HepG2 (cell line): ENCODE data around the gene CAMTA2. TPM values are rescaled to one million over a fixed set of nuclear protein-coding genes. Genes with fewer than 3 reads are reported as not detected.

Experiments
- HNRNPK ChIP-seq: fragments of 200-400 bp; formaldehyde crosslinking; IDR thresholded peaks from 2 replicates; pipeline ENCODE4 v1.6.1; 2018; ENCODE audit warnings: low read length, low read depth, moderate library complexity, mild to moderate bottlenecking; ENCODE audit not compliant: poor library complexity, severe bottlenecking
- polyA plus RNA-seq, 8 experiments: library from polyadenylated mRNA; depleted of rRNA in 3 of 8; stranded (reverse) in 7 of 8; unstranded in 1 of 8; fragments of >200 nt; fragmentation: Illumina TruSeq in 4 of 8; extraction: Trizol in 4 of 8; gene quantifications; 2 replicates each; pipeline versions ENCODE4 v1.2.1 to v1.2.3, GENCODE V29; 2011 to 2016; ENCODE audit warnings: low read depth in 4 of 8, missing spikeins in 1 of 8, mixed read lengths in 1 of 8; ENCODE audit not compliant: insufficient read depth in 1 of 8
- total RNA-seq, 5 experiments: library from RNA; depleted of rRNA; stranded (reverse); fragments of >200 nt; fragmentation: Illumina TruSeq; extraction: Trizol; gene quantifications; 2 replicates each; pipeline ENCODE4 v1.2.3, GENCODE V29; 2016; ENCODE audit warnings: low read depth in 1 of 5
- TF ChIP-seq, protein P1 (sequence below): sonication (generic); formaldehyde crosslinking; IDR thresholded peaks from one replicate; pipeline ENCODE4 v1.5.1; 2020; ENCODE audit warnings: mild to moderate bottlenecking, missing genetic modification reagents; ENCODE audit errors: not compliant biosample characterization

Gene CAMTA2
- total and polyA plus RNA-seq, 2 of the 13 experiments (the other 11 are each of a cell fraction or from before 2014, with no cell fraction given) = 4.1 to 7.1 TPM

DNA sequence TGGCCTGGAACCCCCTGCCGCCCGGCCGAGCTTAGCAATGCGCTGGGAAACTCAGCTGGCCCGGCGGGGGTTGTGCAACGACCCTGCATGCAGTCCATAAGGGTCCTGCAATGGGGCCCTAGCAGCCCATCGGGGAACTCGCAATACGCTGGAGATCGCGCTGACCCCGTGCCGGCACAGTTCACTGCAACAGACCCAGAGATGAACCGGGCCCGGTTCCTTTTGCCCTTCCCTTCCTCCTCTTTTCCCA, 48.0 kb downstream of the CAMTA2 start (continued):
- TF ChIP-seq, protein P1, sequence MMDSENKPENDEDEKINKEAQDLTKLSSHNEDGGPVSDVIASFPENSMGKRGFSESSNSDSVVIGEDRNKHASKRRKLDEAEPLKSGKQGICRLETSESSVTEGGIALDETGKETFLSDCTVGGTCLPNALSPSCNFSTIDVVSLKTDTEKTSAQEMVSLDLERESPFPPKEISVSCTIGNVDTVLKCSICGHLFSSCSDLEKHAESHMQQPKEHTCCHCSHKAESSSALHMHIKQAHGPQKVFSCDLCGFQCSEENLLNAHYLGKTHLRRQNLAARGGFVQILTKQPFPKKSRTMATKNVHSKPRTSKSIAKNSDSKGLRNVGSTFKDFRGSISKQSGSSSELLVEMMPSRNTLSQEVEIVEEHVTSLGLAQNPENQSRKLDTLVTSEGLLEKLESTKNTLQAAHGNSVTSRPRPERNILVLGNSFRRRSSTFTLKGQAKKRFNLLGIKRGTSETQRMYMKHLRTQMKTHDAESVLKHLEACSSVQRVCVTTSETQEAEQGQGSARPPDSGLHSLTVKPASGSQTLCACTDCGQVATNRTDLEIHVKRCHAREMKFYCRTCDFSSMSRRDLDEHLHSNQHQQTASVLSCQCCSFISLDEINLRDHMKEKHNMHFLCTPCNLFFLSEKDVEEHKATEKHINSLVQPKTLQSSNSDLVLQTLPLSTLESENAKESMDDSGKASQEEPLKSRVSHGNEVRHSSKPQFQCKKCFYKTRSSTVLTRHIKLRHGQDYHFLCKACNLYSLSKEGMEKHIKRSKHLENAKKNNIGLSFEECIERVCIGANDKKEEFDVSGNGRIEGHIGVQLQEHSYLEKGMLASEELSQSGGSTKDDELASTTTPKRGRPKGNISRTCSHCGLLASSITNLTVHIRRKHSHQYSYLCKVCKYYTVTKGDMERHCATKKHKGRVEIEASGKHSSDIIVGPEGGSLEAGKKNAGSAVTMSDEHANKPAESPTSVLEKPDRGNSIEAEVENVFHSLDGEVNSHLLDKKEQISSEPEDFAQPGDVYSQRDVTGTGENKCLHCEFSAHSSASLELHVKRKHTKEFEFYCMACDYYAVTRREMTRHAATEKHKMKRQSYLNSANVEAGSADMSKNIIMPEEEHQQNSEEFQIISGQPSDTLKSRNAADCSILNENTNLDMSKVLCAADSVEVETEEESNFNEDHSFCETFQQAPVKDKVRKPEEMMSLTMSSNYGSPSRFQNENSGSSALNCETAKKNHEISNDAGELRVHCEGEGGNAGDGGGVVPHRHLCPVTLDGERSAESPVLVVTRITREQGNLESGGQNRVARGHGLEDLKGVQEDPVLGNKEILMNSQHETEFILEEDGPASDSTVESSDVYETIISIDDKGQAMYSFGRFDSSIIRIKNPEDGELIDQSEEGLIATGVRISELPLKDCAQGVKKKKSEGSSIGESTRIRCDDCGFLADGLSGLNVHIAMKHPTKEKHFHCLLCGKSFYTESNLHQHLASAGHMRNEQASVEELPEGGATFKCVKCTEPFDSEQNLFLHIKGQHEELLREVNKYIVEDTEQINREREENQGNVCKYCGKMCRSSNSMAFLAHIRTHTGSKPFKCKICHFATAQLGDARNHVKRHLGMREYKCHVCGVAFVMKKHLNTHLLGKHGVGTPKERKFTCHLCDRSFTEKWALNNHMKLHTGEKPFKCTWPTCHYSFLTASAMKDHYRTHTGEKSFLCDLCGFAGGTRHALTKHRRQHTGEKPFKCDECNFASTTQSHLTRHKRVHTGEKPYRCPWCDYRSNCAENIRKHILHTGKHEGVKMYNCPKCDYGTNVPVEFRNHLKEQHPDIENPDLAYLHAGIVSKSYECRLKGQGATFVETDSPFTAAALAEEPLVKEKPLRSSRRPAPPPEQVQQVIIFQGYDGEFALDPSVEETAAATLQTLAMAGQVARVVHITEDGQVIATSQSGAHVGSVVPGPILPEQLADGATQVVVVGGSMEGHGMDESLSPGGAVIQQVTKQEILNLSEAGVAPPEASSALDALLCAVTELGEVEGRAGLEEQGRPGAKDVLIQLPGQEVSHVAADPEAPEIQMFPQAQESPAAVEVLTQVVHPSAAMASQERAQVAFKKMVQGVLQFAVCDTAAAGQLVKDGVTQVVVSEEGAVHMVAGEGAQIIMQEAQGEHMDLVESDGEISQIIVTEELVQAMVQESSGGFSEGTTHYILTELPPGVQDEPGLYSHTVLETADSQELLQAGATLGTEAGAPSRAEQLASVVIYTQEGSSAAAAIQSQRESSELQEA (CRISPR knock-in tag) = no peak
- no peak for TF ChIP-seq HNRNPK
- TF ChIP-seq, all 625 proteins: peak for 21
